IPS DF 4.7 (cell line): Measurements from ENCODE around the gene TIMM23B.
"Not testable (repeated sequence)": the region's sequence is repeated elsewhere in the genome, so short reads cannot be mapped to it uniquely, and the experiment has no call there.

ENCODE experiments used
- DNase-seq: peaks from one replicate; pipeline ENCODE4 v3.0.0-alpha.2; 2013; ENCODE audit warnings: low spot score; ENCODE audit errors: extremely low read depth

Gene TIMM23B, protein sequence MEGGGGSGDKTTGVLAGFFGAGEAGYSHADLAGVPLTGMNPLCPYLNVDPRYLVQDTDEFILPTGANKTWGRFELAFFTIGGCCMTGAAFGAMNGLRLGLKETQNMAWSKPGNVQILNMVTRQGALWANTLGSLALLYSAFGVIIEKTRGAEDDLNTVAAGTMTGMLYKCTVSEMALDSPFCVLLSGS

DNA sequence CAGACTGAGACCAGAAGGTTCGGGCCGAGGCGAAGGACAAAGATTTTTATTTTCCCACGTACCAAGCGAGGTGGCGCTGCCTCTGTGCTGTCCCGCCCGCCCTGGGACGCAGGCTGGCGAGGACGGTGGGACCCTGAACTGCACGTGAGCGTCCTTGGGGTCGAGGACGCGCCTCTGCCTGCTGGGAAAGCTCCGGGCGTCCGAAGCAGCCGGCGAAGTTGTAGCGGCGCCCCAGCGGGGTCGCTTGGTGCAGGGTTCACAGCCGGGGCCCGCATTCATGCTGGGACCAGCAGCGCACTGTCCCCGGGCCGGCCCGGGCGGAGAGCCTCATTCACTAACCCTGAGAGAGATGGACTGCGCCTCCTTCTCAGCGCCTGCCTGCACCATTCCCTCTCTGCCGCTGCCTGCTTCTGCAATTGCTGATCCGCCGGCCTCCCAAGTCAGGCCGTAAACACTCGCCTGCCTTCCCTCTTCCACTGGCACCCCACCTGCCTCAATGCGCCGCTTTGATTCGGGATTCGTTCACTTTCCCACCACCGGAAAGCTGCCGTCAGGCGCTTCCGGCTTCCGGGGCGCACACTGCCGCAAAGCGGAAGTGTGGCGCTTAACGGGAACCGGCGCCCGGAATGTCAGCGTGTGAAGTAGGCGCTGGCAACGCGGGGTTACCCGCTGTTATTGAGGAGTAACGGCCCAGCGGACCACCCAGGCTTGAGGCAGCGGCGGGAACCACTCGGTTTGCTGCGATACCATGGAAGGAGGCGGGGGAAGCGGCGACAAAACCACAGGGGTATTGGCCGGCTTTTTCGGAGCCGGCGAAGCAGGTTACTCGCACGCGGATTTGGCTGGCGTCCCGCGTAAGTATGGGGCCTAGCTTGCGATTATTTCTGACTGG, at the start of gene TIMM23B, which contains the start of gene PARG:
Gene TIMM23B (plus strand): TSS at position 607 of the 892 bp plus-strand sequence. CDS start 142 bp downstream, at position 749.
Gene PARG (minus strand): TSS at position 581 of the 892 bp plus-strand sequence. CDS start 302 bp downstream, at position 279.
- not testable (repeated sequence) for DNase-seq

DNA sequence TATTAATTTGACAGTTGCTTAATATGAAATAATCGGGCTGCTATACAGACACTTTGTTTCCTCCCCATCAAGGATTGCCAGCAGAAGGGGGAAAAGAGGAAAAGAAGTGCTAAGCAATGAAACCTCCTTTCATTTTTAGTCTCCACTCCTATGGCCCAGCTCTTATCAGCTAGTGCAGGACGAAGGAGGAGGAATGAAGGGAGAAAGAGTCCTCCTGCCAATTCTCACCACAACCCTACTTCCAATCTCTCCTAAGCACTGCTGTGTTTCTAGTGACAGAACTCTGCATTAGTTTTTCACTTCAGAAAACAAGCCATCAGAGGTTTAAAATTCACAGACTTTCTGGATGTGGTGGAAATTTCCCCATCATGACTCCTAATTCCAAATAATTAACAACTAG, 41.9 kb upstream of the TIMM23B start:
- DNase-seq = not testable (repeated sequence)

DNA sequence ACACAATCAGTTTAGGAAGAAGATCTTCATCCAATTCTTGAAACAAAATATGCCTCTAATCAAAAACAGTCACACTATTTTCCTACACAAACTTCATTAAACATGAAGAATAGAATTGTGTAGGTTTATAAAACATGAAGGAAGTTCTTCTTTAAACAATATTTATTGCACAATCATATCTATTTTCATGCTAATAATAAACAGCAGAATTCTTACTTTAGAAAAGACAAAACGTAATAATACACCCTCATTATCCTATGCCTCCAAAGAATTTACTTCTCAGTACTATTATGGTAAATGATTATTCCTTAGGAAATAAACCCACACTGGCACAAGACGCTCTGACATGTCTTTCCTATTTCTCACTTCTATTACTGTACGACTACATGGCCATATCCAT, 41.4 kb upstream of the TIMM23B start:
- DNase-seq = not testable (repeated sequence)

DNA sequence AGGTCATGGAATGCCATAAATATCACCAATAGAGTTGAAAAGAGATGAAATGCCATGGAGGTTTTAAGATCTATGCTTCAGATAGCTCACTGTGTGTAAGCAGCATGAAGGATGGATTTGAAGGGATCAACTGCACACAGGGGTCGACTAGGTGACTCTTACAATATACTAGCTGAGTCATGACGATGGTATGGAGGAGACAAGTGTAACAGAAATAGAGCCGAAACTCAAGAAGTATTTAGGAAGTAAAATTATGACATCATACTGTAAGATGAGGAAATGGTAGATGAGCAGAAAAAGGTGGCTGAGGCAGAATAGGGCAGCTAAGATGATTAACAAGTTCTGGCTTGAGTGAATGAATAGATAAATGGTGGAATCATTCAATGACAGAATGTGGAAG, 38.0 kb upstream of the TIMM23B start:
- DNase-seq = not testable (repeated sequence)

DNA sequence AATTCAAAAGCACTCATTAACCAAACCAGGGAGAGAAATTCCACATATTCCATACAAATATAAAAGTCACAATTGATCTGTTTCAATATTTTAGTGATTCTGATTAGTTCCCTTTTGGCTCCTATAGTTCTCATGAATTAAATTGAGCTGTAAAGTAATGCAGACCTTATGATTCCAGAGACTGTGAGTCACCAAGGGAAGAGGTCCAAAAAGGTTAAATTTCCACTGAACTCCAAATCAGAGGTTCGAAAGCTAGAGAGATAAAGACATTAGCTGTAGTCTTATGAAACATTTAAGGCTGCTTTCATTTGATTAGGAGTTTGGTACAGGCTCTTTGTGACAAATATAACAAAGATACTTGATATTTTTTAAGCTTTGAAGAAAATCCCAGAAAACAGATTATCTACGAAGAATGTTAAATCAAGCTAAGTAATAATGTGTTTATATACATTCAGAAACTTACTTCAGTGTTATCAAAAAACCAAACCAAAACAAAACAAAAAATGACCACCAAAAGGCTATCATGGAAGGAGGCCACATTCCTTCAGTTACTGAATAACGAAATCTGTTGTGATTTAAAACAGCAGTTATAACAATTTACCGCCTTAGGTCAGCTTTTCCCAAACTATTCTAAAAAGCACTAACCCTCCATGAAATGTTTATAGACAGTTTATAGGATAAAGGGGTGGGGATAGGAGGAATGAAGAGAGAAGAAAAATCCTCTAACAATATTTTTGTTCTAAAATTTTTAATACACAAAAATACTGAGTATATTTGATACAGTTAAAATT, 33.4 kb upstream of the TIMM23B start:
- not testable (repeated sequence) for DNase-seq

DNA sequence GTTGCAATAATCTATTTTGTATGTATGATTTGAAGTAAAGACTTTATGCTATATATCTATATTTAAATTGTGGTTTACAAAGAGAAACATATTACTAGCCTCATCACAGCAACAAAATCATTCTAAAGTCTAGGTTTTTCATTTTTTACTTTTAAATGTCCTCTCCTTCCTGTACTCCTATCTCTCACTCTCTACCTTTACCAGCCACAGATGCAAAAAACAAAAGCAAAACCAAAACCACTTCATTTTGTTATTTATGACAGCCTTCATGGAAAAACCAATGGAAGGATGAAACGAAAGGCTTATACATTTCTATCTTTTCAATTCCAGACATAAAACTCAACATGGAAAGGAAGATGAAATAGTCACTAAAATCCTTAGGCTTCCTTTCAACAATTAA, 31.6 kb upstream of the TIMM23B start:
- not testable (repeated sequence) for DNase-seq

DNA sequence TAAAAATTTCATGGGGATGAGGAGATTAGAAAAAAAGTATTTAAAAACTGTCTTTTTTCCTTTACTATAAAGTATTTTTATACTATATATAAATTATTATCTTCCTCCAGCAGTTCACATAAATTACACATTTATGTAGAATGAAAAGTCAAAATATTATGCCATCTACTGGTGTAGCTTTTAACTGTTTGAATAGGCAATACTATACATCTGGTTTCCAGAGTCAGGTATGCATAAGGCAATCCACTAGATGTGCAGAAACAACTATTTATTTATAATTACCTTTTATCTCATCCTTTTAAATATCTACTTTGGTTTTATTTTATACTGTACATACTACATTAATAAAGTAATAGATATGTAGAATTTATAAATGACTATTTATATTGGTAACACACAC, 25.4 kb upstream of the TIMM23B start:
- not testable (repeated sequence) for DNase-seq

DNA sequence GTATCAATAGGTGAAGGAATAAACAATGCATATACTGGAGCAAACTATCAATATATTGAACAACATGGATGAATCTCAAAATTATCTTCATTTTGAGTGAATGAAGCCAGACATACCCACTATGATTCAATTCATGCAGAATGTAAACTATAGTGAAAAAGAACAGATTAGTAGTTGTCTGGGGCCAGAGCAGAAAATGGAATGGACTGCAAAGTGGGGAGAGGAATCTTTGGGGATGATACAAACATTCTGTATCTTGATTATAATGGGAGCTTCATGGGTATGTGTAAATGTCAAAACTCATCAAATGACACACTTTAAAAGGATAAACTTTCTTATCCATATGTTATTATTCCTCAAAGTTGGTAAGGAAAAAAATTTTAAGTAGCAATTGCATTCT, 23.9 kb upstream of the TIMM23B start:
- DNase-seq = not testable (repeated sequence)

DNA sequence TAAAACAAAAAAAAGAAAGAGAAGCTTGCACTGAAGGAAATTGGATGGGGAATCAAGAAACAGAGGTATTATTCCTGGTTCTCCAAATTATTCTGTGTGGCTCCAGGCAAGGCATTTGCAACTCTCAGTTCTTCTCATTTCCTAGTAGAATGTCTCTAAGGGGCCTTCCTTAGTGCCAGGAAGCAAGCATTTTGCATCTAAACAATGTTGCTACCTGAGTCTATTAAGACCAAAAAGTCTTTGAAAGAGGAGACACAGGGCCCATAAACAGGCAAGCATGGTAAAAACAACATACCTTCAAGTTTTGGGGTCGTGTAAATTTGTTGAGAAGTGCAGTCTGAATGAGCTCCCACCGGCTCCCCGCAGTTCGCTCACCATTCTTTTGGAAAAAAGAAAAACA, 19.8 kb upstream of the TIMM23B start:
- DNase-seq = not testable (repeated sequence)

DNA sequence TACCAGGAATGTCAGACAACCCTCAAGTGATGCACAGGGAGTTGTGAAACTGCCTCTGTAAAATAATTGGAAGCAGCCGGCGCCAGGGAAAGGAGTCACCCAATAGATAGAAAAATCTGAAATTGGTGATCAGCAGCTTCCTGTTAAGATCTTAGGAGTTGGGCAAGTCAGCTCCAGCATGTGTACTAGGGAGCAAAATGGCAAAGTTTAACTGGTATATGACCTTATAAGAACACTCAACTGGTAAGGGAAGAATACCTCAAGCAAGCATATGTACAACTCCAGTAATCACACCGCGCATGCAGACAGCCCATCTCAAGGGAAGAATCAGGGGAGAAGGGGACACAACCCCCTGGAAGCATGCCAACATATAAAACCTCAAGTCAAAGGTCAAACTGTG, 18.3 kb upstream of the TIMM23B start:
- not testable (repeated sequence) for DNase-seq

DNA sequence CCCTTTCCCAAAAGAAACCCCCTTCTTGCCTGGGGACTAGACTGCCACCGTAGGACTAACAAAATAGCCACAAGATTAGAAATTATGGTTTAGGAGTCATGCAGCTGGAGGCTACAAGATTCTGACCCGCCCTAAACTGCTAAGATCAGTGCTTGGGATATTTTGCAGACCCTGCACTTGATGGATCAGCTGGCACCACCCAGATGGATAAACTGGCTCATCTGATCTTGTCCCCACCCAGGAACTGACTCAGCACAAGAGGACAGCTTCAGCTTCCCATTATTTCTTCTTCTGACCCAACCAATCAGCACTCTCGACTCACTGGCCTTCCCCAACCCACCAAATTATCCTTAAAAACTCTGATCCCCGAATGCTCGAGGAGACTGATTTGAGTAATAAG, 10.6 kb upstream of the TIMM23B start:
- not testable (repeated sequence) for DNase-seq

DNA sequence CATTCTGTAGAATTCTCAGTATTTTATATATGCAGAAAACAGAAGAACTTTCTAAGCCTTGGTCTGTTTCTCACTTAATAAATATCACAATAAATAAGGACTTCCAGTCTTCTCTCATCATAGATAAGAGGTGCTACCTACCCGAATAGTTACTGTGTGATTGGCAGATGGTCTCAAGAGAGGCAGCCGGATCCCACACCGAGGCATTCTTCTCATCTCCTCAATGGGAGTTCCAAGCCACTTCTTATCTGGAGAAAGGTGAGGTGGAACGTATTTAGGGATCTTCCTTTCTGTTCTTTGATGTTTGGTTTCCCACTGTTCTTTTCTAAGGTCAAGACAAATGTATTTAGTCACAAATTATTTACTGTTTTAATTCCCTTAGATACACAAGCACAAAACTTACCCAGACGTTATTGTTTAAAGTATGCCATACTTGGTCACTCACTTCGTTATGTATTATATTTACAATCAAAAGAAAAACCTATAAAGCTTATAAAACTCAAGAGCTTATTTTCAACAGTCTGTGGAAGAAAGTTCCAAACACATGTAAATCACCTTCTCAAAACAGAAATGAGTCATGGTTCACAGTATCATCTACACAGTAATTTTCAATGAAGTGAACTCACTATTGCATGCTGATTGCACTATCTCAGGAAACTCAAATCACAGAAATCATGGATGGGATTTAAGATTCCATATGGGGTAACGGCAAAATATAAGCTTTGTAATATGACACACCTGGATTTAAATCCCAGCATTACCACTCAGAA, 9.7 kb upstream of the TIMM23B start:
- not testable (repeated sequence) for DNase-seq

DNA sequence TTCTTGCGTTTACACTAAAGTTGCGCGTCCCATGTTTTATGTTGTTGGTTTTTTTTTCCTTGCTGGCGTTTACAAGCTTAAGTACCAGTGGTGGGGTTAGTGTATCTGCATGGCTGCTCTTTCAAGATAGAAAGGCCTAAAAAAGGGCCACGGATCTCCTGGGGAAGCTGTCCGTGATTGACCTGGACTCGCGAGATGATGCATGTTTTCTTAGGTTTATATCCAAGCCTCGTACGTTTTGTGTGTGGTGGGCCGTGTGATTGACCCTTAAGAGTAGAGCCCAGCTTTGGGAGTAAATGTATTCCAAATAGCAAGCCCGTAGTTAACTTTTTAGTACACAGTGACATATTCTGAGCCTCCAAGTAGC, 469 bp downstream of the TIMM23B start:
- not testable (repeated sequence) for DNase-seq

DNA sequence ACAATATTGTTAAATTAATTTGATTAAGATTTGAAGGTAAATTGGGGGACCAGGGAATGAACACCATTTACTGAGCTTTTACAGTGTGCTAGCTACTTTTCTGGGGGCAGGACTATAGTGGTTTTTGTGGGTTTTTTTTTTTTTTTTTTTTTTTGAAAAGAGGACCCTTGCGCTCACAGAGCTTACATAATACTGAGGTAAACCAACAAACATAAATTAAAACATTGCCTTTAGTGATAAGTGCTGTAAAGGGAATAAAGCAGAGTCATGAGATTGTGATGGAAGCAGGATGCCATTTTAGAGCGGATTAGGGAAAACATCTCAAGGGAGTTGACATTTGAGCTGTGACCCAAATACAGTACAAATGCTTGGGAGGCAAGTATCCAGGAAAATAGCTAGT, 1.8 kb downstream of the TIMM23B start:
- DNase-seq = not testable (repeated sequence)

DNA sequence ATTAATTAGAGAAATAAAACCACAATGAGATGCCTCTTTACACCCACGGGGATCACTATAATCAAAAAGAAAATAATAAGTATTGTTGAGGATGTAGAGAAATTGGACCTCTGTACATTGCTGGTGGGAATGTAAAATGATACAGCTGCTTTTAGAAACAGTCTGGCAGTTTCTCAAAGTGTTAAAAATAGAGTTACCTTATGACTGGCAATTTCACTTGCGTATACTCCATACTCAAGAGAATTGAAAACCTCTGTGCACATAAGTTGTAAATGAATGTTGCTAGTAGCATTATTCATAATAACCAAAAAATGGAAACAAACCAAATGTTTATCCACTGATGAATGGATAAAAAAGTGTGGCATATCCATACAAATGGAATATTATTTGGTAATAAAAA, 6.3 kb downstream of the TIMM23B start:
- not testable (repeated sequence) for DNase-seq

DNA sequence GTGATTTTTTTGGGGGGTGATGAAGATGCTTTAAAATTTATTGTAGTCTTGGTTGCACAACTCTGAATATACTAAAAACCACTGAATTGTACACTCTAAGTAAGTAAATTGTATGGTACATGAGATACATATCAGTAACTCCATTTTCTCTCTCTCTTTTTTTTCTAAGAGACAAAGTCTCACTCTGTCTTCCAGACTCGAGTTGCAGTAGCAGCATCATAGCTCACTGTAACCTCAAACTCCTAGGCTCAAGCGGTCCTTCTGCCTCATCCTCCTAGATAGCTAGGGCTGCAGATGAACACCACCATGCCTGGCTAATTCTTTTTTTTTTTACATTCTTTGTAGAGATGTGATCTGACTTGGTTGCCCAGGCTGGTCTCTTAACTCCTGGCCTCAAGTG, 6.9 kb downstream of the TIMM23B start:
- not testable (repeated sequence) for DNase-seq

DNA sequence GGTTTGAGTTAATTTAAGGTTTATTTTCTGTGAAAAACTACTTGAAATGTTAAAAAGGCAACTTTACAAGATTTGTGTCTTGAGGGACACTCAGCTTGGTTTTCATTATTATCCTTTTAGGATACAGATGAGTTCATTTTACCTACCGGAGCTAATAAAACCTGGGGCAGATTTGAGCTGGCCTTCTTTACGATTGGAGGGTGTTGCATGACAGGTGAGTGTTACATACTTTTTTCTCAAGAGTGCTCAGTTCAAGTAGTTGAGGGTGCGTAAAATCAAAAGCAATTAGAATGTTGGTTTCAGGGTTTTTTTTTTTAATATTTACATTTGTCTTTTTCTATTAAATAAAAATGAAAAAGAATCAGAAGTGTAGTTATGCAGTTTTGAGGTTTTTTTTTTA, 10.2 kb downstream of the TIMM23B start:
- not testable (repeated sequence) for DNase-seq

DNA sequence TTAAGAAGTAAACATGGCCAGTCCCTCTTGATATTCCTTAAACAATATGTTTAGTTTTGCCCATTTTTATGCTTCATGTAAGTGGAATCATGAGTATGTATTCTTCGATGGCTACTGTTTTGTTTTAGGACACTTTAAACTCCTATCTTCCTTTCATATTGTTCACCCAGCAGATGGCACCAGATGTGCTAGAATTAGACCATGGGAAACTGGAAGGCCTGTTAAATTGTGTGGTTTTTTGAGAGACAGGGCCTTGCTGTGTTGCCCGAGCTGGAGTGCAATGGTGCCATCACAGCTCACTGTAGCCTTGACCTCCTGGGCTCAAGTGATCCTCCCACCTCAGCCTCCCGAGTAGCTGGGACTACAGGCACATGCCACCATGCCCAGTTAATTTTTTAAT, 11.3 kb downstream of the TIMM23B start:
- DNase-seq = not testable (repeated sequence)

DNA sequence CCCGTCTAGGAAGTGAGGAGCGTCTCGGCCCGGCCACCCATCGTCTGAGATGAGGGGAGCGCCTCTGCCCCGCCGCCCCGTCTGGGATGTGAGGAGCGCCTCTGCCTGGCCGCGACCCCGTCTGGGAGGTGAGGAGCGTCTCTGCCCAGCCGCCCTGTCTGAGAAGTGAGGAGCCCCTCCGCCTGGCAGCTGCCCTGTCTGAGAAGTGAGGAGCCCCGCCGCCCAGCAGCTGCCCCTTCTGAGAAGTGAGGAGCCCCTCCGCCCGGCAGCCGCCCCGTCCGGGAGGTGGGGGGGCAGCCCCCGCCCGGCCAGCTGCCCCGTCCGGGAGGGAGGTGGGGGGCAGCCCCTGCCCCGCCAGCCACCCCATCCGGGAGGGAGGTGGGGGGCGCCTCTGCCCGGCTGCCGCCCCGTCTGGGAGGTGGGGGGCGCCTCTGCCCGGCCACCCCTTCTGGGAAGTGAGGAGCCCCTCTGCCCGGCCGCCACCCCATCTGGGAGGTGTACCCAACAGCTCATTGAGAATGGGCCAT, 28.5 kb downstream of the TIMM23B start:
- not testable (repeated sequence) for DNase-seq

DNA sequence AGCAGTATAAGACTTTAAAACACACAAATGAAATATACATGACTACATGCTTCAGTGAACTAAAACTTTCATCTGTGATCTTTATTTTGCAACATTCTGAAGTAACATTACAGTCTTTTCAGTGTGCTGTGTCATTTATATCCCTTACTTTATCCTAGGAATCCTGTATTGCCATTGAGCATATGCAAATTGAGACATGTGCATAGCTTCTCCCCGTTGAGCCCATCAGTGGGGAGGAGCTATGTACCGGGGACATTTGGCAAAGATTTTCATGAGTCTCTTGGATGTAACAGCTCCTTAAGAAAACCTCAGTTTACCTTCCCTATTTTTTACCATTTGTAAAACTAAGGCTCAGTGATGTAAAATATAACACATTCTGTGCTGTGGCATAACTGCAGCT, 29.6 kb downstream of the TIMM23B start:
- not testable (repeated sequence) for DNase-seq

DNA sequence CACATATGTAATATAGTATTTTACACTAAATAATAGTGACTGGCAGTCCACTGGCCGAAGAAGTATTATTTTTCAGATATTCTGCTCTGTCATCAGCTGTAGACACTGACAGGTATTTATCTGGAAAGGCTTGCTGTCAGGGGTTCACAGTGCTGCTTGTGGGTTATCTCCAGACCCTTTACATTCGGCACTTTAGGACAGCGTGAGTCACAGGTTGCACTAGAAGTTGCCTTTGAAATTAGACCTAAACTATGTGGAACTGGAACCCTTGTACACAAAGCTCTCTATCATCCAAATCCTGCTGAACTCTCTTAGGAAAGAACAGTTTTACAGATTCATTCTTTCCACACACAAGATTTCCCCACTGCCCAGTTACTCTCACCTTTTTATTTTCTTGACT, 30.2 kb downstream of the TIMM23B start:
- not testable (repeated sequence) for DNase-seq
